DOHH2 (cell line): Measurements from ENCODE around the gene WFDC10A.

ENCODE experiments used
- H3F3A ChIP-seq: fragments of 200-600 bp; sonication (generic), shearing (Covaris generic); 2 replicates; pipeline ENCODE4 v1.6.0; 2016; ENCODE audit warnings: antibody characterized with exemption, mild to moderate bottlenecking; ENCODE audit not compliant: control insufficient read depth, insufficient read depth
- H3K27ac ChIP-seq: fragments of 200-600 bp; sonication (generic); 2 replicates; pipeline ENCODE4 v1.5.1; 2014; ENCODE audit warnings: low read depth, mild to moderate bottlenecking, low read length, moderate library complexity
- H3K27me3 ChIP-seq: fragments of 200-600 bp; sonication (generic); 2 replicates; pipeline ENCODE4 v1.6.1; 2014; ENCODE audit warnings: mild to moderate bottlenecking, low read length, mixed read lengths; ENCODE audit not compliant: control insufficient read depth
- H3K36me3 ChIP-seq: fragments of 200-600 bp; sonication (generic); 2 replicates; pipeline ENCODE4 v1.6.1; 2014; ENCODE audit warnings: mild to moderate bottlenecking, low read length, moderate library complexity, mixed read lengths; ENCODE audit not compliant: control insufficient read depth
- H3K4me1 ChIP-seq: fragments of 200-600 bp; sonication (generic); 2 replicates; pipeline ENCODE4 v1.6.1; 2014; ENCODE audit warnings: mild to moderate bottlenecking, low read length, mixed read lengths; ENCODE audit not compliant: control insufficient read depth
- H3K4me2 ChIP-seq: fragments of 200-600 bp; sonication (generic); 2 replicates; pipeline ENCODE4 v1.6.0; 2014; ENCODE audit warnings: mild to moderate bottlenecking, low read length, moderate library complexity
- H3K4me3 ChIP-seq: fragments of 200-600 bp; sonication (generic); 2 replicates; pipeline ENCODE4 v1.5.1; 2014; ENCODE audit warnings: mild to moderate bottlenecking, low read length, mixed read lengths
- H3K79me2 ChIP-seq: fragments of 200-600 bp; sonication (generic); 2 replicates; pipeline ENCODE4 v1.6.1; 2014; ENCODE audit warnings: mild to moderate bottlenecking, low read length, mixed read lengths; ENCODE audit not compliant: control insufficient read depth
- H3K9me2 ChIP-seq: fragments of 200-600 bp; sonication (generic); replicated peaks from 2 replicates; pipeline ENCODE4 v1.6.1; 2014; ENCODE audit warnings: mild to moderate bottlenecking, low read length, mixed read lengths; ENCODE audit not compliant: control insufficient read depth
- H3K9me3 ChIP-seq: fragments of 200-600 bp; sonication (generic); 2 replicates; pipeline ENCODE4 v1.6.1; 2014; ENCODE audit warnings: antibody characterized with exemption, low read length, mixed read lengths; ENCODE audit not compliant: control insufficient read depth, insufficient read depth
- H4K20me1 ChIP-seq: fragments of 200-600 bp; sonication (generic); 2 replicates; pipeline ENCODE4 v1.6.0; 2014; ENCODE audit warnings: low read depth, mild to moderate bottlenecking, antibody characterized with exemption, low read length, moderate library complexity; ENCODE audit not compliant: control insufficient read depth, insufficient read depth
- CTCF ChIP-seq: fragments of 200-600 bp; sonication (generic); IDR thresholded peaks from one replicate; pipeline ENCODE4 v1.5.1; 2014; ENCODE audit warnings: antibody characterized with exemption, mild to moderate bottlenecking, low read depth, low read length; ENCODE audit not compliant: poor library complexity, severe bottlenecking
- EZH2phosphoT487 ChIP-seq: fragments of 200-600 bp; sonication (generic); IDR thresholded peaks from 2 replicates; pipeline ENCODE4 v1.6.1; 2017; ENCODE audit warnings: borderline replicate concordance, mild to moderate bottlenecking, antibody characterized with exemption, low read length, moderate library complexity, mixed read lengths

The WFDC10A gene

GRCh38 chr20:45595235-45595634, 34.3 kb upstream of the WFDC10A start:
- Histone ChIP-seq H3K36me3 (no peaks in the 10 kb centered on the region), H4K20me1 (no peaks in the 10 kb centered on the region), H3K79me2 (no peaks in the 10 kb centered on the region), H3K4me2 (no peak overlapping the region), H3K27me3 (no peaks in the 10 kb centered on the region), H3K9me3 (no peaks in the 10 kb centered on the region), H3K4me3 (no peak overlapping the region), H3K9me2 (no peaks in the 10 kb centered on the region), H3K27ac (no peak overlapping the region), H3F3A (no peaks in the 10 kb centered on the region), H3K4me1 (no peaks in the 10 kb centered on the region)
- TF ChIP-seq CTCF (no peak), EZH2phosphoT487 (no peak)

- Histone ChIP-seq H3K27ac (no peak overlapping the region), H3K36me3 (no peaks in the 10 kb centered on the region), H3F3A (no peaks in the 10 kb centered on the region), H4K20me1 (no peaks in the 10 kb centered on the region), H3K4me3 (no peak overlapping the region), H3K27me3 (no peaks in the 10 kb centered on the region), H3K9me2 (no peaks in the 10 kb centered on the region), H3K4me2 (no peak overlapping the region), H3K4me1 (no peaks in the 10 kb centered on the region), H3K79me2 (no peaks in the 10 kb centered on the region), H3K9me3 (peaks cover 4% of the 10 kb centered on the region; the same call in 1 of the 2 replicates)
- no peak for TF ChIP-seq CTCF
- TF ChIP-seq EZH2phosphoT487: no peak
These were observed 21.7 kb upstream of the WFDC10A start for GRCh38 chr20:45607810-45608209.

GRCh38 chr20:45611054-45611453, 18.5 kb upstream of the WFDC10A start:
- Histone ChIP-seq H3K27ac (no peak overlapping the region), H3K4me1 (no peaks in the 10 kb centered on the region), H3K4me3 (no peak overlapping the region), H3K4me2 (no peak overlapping the region), H3K27me3 (peaks cover 5% of the 10 kb centered on the region; the same call in 1 of the 2 replicates), H3K79me2 (no peaks in the 10 kb centered on the region), H3K9me3 (peaks cover 4% of the 10 kb centered on the region; the same call in 1 of the 2 replicates), H4K20me1 (no peaks in the 10 kb centered on the region), H3K36me3 (no peaks in the 10 kb centered on the region), H3K9me2 (no peaks in the 10 kb centered on the region), H3F3A (no peaks in the 10 kb centered on the region)
- no peak for TF ChIP-seq EZH2phosphoT487
- TF ChIP-seq CTCF: no peak
